Breast epithelium (tissue), 3 donors: Measurements from ENCODE around the gene TGFBR3.

Source experiments
- POLR2A ChIP-seq: fragments of 450-650 bp; IDR thresholded peaks from one replicate; pipeline ENCODE4 v1.6.1; 2016; ENCODE audit warnings: antibody characterized with exemption, mild to moderate bottlenecking, moderate library complexity
- POLR2AphosphoS5 ChIP-seq, 3 donors: sonication (generic); formaldehyde crosslinking; IDR thresholded peaks; one replicate each; pipeline ENCODE4 v1.6.1; 2017; ENCODE audit warnings: antibody characterized with exemption in 3 of 3
- TF ChIP-seq, protein P1 (sequence below), 3 donors: fragments of 450-650 bp; IDR thresholded peaks; one replicate each; pipeline ENCODE4 v1.5.1; 2016 to 2017; ENCODE audit warnings: antibody characterized with exemption in 3 of 3, mild to moderate bottlenecking in 3 of 3, moderate library complexity in 3 of 3

DNA sequence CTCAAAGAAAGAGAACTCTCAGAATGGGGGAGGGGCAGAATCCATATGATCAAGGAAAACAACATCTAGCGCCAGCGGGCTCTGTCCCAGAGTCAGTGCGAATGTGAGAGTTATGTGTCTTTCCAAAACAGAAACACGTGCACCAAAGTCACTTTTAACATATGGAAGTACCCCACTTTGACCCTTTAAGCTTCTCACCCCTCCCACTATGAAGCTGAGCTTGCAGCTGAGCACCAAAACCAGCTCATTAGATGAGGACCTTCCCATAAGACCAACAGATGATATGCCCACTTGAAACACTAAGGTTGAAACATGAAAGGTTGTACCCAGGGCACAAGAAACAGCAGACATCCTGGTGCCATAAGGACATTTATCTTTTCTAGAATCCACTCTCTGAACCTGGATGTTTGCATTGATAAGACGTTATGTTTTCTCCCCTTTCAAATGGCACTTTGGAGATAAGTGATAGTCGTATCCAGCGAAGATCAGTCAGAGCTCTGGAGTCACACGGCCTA lies 171.0 kb downstream of the TGFBR3 start:
- TF ChIP-seq POLR2AphosphoS5 (IDR thresholded peaks at IDR 0.05) (no peak), POLR2A (no peak)
- TF ChIP-seq, protein P1, sequence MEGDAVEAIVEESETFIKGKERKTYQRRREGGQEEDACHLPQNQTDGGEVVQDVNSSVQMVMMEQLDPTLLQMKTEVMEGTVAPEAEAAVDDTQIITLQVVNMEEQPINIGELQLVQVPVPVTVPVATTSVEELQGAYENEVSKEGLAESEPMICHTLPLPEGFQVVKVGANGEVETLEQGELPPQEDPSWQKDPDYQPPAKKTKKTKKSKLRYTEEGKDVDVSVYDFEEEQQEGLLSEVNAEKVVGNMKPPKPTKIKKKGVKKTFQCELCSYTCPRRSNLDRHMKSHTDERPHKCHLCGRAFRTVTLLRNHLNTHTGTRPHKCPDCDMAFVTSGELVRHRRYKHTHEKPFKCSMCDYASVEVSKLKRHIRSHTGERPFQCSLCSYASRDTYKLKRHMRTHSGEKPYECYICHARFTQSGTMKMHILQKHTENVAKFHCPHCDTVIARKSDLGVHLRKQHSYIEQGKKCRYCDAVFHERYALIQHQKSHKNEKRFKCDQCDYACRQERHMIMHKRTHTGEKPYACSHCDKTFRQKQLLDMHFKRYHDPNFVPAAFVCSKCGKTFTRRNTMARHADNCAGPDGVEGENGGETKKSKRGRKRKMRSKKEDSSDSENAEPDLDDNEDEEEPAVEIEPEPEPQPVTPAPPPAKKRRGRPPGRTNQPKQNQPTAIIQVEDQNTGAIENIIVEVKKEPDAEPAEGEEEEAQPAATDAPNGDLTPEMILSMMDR (IDR thresholded peaks at IDR 0.05): no peak
